GM21447 (cell line): ENCODE measurements around the gene CLEC4M.
"Not testable (repeated sequence)": the region's sequence is repeated elsewhere in the genome, so short reads cannot be mapped to it uniquely, and the experiment has no call there.

Experiments
- ATAC-seq: cut with Tn5 transposase; IDR thresholded peaks from one replicate; pipeline ENCODE4 v1.9.1; 2021; ENCODE audit not compliant: unreplicated experiment

The CLEC4M gene

GRCh38 chr19:7769171-7769570 is 6.1 kb downstream of the CLEC4M start:
- ATAC-seq: no peak

- ATAC-seq: no peak
Measured at GRCh38 chr19:7771072-7771471, 8.0 kb downstream of the CLEC4M start.

- ATAC-seq: no peak
Measured at GRCh38 chr19:7772752-7773291, 9.8 kb downstream of the CLEC4M start.

DNA sequence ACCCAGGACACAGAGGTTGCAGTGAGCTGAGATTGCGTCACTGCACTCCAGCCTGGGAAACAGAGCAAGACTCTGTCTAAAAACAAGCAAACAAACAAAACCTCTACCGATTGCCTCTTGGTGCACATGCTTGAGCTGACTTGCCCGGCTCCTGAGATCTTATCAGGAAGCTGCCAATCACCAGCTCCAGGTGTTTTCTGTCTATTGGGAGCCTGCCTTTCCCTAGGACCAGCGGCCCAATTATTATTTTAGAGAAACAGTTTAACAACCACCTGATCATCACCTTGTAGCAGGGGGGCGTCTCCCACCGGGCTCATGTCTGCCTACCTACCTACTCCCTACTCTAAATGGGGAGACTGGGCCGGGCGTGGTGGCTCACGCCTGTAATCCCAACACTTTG is 10.8 kb downstream of the CLEC4M start:
- no peak for ATAC-seq

DNA sequence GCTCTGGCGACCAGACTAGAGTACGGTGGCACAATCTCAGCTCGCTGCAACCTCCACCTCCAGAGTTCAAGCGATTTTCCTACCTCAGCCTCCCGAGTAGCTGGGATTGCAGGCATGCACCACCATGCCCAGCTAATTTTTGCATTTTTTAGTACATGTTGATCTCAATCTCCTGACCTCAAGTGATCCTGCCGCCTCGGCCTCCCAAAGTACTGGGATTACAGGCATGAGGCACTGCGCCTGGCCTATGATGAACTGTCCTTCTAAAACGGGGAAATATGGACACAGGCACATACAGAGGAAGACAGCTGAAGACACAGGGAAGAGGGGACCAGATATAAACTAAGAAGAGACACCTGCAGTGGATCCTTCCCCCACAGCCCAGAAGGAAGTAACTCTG is 12.7 kb downstream of the CLEC4M start:
- no peak for ATAC-seq

DNA sequence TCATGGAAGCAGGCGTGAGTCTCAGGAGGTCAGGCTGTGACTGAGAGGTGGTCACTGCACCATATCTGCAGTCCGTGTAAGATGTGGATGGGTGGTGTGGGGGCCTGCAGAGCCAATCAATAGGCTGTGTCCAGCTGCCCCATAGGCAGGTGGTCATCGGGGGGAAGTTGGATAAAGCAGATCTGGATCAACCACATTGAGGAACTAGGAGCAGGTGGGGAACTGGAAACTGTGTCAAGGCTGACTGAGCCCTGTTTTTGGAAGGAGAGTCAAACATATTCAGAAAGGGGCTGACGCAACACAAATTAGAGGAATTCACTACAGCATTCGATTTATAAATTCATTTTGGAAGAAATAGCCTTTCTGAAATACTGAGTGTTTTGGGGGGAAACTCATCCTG is 15.0 kb downstream of the CLEC4M start:
- no peak for ATAC-seq

DNA sequence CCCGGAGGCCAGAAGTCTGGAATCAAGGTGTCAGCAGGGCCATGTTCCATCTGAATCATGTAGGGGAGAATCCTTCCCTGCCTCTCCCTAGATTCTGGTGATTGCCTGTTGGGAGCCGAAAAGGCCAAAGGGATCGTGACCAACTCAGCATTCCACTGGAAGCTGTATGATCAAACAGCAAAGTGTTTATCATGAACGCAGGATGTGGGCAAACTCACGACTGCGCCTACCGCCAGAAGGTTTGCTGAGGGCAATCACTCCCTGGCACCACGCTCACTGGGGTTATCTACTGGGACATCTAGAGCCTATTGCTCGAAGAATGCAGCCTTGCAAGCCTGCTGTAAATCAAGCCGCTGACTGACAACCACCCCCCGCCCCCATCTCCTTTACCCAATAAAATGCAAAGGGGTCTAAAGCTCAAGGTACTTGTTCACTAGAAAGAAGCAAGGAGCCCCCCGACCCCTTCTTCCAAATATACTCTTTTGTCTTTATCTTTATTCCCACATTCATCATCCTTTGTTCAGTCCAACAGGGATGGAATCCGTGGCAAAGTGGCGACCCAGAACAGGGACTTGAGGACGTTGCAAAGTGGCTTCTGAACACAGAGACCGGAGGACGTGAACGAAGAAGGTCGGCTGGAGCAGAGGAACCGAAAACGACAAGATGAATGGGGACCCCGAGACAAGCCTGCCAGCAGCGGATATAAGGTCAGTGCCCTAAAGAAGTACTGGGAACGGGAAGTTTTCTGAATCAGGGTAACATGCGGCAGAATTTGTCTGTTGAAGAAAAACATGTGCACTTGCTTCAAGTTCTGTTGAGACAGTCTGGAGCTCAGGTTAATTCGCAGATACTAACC is 16.8 kb downstream of the CLEC4M start:
- ATAC-seq: no peak

DNA sequence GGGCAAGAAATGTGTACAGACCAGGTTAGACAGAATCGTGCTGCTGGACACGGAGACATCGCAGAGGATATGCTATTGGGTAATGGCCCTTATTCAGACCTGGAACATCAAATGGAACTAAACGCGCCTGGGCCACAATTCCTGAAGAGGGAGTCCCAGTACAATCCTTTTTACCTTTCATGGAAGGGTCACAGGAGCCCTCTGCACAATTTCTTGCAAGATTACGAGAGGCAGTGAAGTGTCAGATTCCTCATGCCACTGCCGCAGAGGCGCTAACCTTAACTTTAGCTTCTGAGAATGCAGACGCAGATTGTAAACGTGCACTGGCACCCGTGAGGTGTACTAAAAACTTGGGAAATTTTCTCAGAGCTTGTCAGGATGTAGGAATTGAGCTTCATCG is 18.1 kb downstream of the CLEC4M start:
- no peak for ATAC-seq

- no peak for ATAC-seq
Measured at GRCh38 chr19:7783991-7784423, 21.0 kb downstream of the CLEC4M start.

- no peak for ATAC-seq
Measured at GRCh38 chr19:7784856-7785255, 21.8 kb downstream of the CLEC4M start.

- ATAC-seq: no peak
Measured at GRCh38 chr19:7787141-7787540, 24.1 kb downstream of the CLEC4M start.

DNA sequence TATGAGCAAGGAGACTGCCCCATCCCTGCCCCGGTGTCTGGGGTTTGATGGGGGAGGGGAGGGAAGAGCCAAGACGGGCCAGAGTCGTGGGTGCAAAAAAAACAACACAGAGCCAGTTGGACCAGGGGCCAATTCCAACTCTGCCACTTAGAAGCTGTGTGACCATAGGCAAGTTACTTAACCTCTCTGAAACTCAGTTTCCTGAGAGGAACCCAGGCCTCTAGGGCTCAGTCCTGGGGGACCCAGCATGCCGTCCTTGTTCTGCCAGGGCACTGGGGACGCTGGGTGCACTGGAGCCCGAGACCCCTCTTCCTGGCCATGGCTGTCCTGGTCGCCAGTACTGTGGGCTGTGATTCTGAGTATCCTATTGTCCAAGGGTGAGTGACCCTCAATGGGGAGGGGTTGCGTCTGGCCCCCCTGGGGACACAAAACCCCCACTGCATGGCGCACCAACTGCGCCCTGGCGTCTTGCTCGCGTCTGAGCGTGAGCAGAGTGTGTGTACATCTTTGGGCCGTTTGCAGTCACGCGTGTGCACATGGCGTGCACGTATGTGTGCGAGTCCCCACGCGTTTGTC is 24.6 kb downstream of the CLEC4M start:
- no peak for ATAC-seq

DNA sequence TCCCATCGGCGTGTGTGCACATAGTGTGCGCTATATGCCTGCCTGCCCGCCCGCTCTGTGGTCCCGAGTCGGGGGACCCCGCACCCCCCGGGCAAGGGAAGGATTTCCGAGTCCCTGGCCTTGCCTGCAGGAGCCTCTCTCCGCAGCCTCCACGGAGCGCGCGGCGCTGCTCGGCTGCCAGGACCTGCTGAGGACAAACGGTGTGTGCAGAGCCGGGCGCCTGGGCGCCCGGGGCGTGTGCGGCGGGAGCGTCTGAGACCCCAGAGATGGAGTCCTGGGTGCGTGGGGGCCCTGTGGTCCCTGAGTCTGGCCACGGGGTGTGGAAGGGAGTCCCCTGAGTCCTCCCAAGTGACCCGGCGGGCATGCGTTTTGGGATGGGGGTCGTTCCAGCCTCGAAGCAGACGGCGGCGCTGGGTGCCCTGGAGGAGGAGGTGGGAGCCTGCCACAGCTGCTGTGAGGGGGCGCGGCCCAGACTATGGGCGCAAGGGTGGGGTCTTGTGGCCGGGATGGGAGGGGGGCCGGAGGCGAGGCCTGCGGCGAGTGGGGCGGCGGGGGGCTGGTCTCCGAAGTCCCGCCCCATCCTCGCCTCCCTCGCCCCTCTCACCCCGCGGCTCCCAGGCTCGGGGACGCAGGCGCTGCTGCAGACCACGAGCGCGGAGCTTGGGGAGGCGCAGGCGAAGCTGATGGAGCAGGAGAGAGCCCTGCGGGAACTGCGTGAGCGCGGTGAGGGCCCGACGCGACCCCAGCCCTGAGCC is 25.3 kb downstream of the CLEC4M start:
- no peak for ATAC-seq

DNA sequence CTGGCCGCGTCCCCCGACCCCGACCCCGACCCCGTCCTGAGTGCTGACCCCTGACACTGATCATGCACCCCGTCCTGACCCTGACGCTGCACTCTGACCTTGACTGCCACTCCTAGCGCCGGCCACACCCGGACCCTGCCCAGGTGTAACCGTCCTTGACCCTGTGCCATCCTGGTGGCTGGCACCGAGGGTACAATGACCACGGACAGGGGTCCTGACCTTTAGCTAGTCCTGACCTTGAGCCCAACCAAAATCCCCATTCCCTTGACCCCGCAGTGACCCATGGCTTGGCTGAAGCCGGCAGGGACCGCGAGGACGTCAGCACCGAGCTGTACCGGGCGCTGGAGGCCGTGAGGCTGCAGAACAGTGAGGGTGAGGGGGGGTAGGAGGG is 25.9 kb downstream of the CLEC4M start:
- ATAC-seq: no peak

- ATAC-seq: no peak
Measured at GRCh38 chr19:7789447-7789846, 26.4 kb downstream of the CLEC4M start.

GRCh38 chr19:7790416-7790815 is 27.4 kb downstream of the CLEC4M start:
- ATAC-seq: no peak

- ATAC-seq: no peak
Measured at GRCh38 chr19:7792281-7792680, 29.2 kb downstream of the CLEC4M start.

- ATAC-seq: not testable (repeated sequence)
Measured at GRCh38 chr19:7792701-7793100, 29.7 kb downstream of the CLEC4M start.

- no peak for ATAC-seq
Measured at GRCh38 chr19:7793493-7793892, 30.4 kb downstream of the CLEC4M start.

GRCh38 chr19:7795555-7796161 is 32.6 kb downstream of the CLEC4M start:
- no peak for ATAC-seq

GRCh38 chr19:7799640-7800355 is 36.8 kb downstream of the CLEC4M start:
- ATAC-seq: no peak
